DOHH2 (cell line): ENCODE data around the gene PLVAP.

Source experiments
- H3F3A ChIP-seq: fragments of 200-600 bp; sonication (generic), shearing (Covaris generic); 2 replicates; pipeline ENCODE4 v1.6.0; 2016; ENCODE audit warnings: antibody characterized with exemption, mild to moderate bottlenecking; ENCODE audit not compliant: control insufficient read depth, insufficient read depth
- H3K27ac ChIP-seq: fragments of 200-600 bp; sonication (generic); 2 replicates; pipeline ENCODE4 v1.5.1; 2014; ENCODE audit warnings: low read depth, mild to moderate bottlenecking, low read length, moderate library complexity
- H3K27me3 ChIP-seq: fragments of 200-600 bp; sonication (generic); 2 replicates; pipeline ENCODE4 v1.6.1; 2014; ENCODE audit warnings: mild to moderate bottlenecking, low read length, mixed read lengths; ENCODE audit not compliant: control insufficient read depth
- H3K36me3 ChIP-seq: fragments of 200-600 bp; sonication (generic); 2 replicates; pipeline ENCODE4 v1.6.1; 2014; ENCODE audit warnings: mild to moderate bottlenecking, low read length, moderate library complexity, mixed read lengths; ENCODE audit not compliant: control insufficient read depth
- H3K4me1 ChIP-seq: fragments of 200-600 bp; sonication (generic); 2 replicates; pipeline ENCODE4 v1.6.1; 2014; ENCODE audit warnings: mild to moderate bottlenecking, low read length, mixed read lengths; ENCODE audit not compliant: control insufficient read depth
- H3K4me2 ChIP-seq: fragments of 200-600 bp; sonication (generic); 2 replicates; pipeline ENCODE4 v1.6.0; 2014; ENCODE audit warnings: mild to moderate bottlenecking, low read length, moderate library complexity
- H3K4me3 ChIP-seq: fragments of 200-600 bp; sonication (generic); 2 replicates; pipeline ENCODE4 v1.5.1; 2014; ENCODE audit warnings: mild to moderate bottlenecking, low read length, mixed read lengths
- H3K79me2 ChIP-seq: fragments of 200-600 bp; sonication (generic); 2 replicates; pipeline ENCODE4 v1.6.1; 2014; ENCODE audit warnings: mild to moderate bottlenecking, low read length, mixed read lengths; ENCODE audit not compliant: control insufficient read depth
- H3K9me2 ChIP-seq: fragments of 200-600 bp; sonication (generic); replicated peaks from 2 replicates; pipeline ENCODE4 v1.6.1; 2014; ENCODE audit warnings: mild to moderate bottlenecking, low read length, mixed read lengths; ENCODE audit not compliant: control insufficient read depth
- H3K9me3 ChIP-seq: fragments of 200-600 bp; sonication (generic); 2 replicates; pipeline ENCODE4 v1.6.1; 2014; ENCODE audit warnings: antibody characterized with exemption, low read length, mixed read lengths; ENCODE audit not compliant: control insufficient read depth, insufficient read depth
- H4K20me1 ChIP-seq: fragments of 200-600 bp; sonication (generic); 2 replicates; pipeline ENCODE4 v1.6.0; 2014; ENCODE audit warnings: low read depth, mild to moderate bottlenecking, antibody characterized with exemption, low read length, moderate library complexity; ENCODE audit not compliant: control insufficient read depth, insufficient read depth
- CTCF ChIP-seq: fragments of 200-600 bp; sonication (generic); IDR thresholded peaks from one replicate; pipeline ENCODE4 v1.5.1; 2014; ENCODE audit warnings: antibody characterized with exemption, mild to moderate bottlenecking, low read depth, low read length; ENCODE audit not compliant: poor library complexity, severe bottlenecking
- EZH2phosphoT487 ChIP-seq: fragments of 200-600 bp; sonication (generic); IDR thresholded peaks from 2 replicates; pipeline ENCODE4 v1.6.1; 2017; ENCODE audit warnings: borderline replicate concordance, mild to moderate bottlenecking, antibody characterized with exemption, low read length, moderate library complexity, mixed read lengths

Gene PLVAP

DNA sequence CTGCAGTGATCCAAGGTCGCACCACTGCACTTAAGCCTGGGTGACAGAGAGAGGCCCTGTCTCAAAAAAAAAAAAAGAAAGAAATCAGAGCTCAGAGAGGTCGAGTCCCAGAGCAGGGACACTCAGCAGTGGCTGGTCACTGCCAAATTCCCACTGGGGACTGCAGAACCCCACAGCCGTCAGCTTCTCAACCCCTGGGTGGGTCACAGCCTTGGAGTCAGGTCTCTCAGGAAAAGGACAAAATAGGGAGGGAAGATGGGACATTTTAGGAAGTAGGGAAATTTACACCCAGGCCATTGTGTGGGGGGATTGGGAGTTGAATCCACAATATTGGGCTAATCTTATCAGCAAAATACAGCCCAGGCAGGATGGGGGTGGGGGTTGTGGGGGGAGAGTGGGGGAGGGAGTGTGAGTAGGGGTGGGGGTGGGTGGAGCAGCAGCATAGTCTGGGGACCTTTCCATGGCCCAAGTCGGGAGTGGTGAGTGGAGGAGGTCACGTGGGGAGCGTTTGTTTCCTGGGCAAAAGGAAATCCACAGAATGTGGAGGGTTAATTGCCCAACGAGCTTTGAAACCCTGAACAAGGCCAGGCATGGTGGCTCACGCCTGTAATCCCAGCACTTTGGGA is 21.9 kb upstream of the PLVAP start:
- peaks cover 23% of the 10 kb centered on the region for H3K79me2 ChIP-seq
- peaks cover 30% of the 10 kb centered on the region for H3K4me1 ChIP-seq
- no peak for TF ChIP-seq CTCF
- TF ChIP-seq EZH2phosphoT487, result no peak
- H3K9me3 ChIP-seq, result no peaks in the 10 kb centered on the region
- H3K4me3 ChIP-seq, result no peak overlapping the region
- H3F3A ChIP-seq, result peaks cover 17% of the 10 kb centered on the region
- H3K36me3 ChIP-seq, result peaks cover 50% of the 10 kb centered on the region
- H3K27me3 ChIP-seq, result no peaks in the 10 kb centered on the region
- no peak overlapping the region for H3K4me2 ChIP-seq
- H4K20me1 ChIP-seq, result peaks cover 8% of the 10 kb centered on the region
- H3K27ac ChIP-seq, result no peak overlapping the region
- no peaks in the 10 kb centered on the region for H3K9me2 ChIP-seq

DNA sequence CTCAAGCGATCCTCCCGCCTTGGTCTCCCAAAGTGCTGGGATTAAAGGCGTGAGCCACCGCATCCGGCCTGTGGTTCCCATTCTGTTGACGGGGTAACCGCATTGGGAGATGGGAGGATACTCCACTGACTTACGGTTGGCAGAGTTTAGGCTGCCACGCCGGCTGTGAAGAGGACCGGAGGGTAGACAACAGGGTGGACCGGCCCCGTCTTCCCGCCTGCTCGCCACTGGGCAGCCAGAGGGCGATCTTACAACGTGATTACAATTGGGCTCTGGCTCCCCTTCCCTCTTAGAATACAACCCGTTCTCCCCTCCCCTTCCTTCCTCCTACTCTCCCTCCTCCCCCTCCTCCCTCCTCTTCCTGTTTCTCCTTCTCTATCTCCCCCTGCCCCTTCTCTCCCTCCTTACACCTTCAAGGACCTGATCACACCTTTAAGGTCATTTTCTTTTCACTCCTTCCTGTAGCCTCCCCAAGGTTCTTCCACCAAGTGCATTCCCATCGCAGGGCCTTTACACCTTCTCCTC is 17.8 kb upstream of the PLVAP start:
- H3K4me2 ChIP-seq, result peak overlapping the region; percentile 45

GRCh38 chr19:17393914-17394313 is 16.8 kb upstream of the PLVAP start, which contains the start of gene CCDC194:
CCDC194 (minus strand) TSS chr19:17394196; CDS start chr19:17394158, 38 bp downstream.
- Histone ChIP-seq H3K27ac (peak within 1 kb of the TSS; percentile 64), H3K79me2 (no peaks in the 10 kb centered on the region), H3K9me3 (no peaks in the 10 kb centered on the region), H3K36me3 (peaks cover 11% of the 10 kb centered on the region), H3K4me2 (peak within 1 kb of the TSS; percentile 45), H3K4me1 (peaks cover 32% of the 10 kb centered on the region), H3F3A (peaks cover 22% of the 10 kb centered on the region), H4K20me1 (no peaks in the 10 kb centered on the region), H3K27me3 (0 out of 2 replicates have a peak, but pooled peaks cover 2% of the 10 kb centered on the region), H3K9me2 (no peaks in the 10 kb centered on the region), H3K4me3 (no peak within 1 kb of the TSS)
- no peak for TF ChIP-seq EZH2phosphoT487
- TF ChIP-seq CTCF, result no peak

More for the DNA sequence above, 17.8 kb upstream of the PLVAP start:
- H3K36me3 ChIP-seq, result peaks cover 15% of the 10 kb centered on the region
- peak overlapping the region; percentile 64 for H3K27ac ChIP-seq
- H3K79me2 ChIP-seq, result no peaks in the 10 kb centered on the region
- no peaks in the 10 kb centered on the region for H4K20me1 ChIP-seq
- peaks cover 23% of the 10 kb centered on the region for H3F3A ChIP-seq
- peaks cover 32% of the 10 kb centered on the region for H3K4me1 ChIP-seq
- H3K9me2 ChIP-seq, result no peaks in the 10 kb centered on the region
- H3K27me3 ChIP-seq, result 0 out of 2 replicates have a peak, but pooled peaks cover 2% of the 10 kb centered on the region
- no peaks in the 10 kb centered on the region for H3K9me3 ChIP-seq
- peak overlapping the region; percentile 21; the same call in 1 of the 2 replicates for H3K4me3 ChIP-seq
- TF ChIP-seq EZH2phosphoT487 (no peak), CTCF (peak; percentile 84)
